GM13977 (cell line): ENCODE results near the gene STXBP6.

Source experiments
- DNase-seq: peaks from one replicate; pipeline ENCODE4 v3.0.0; 2012; ENCODE audit warnings: low spot score
- in situ Hi-C: fragments of 300-500 bp; cut with MboI; formaldehyde crosslinking; loops from one replicate; pipeline ENCODE4 v1.12.0; 2022; ENCODE audit warnings: low sequenced_read_pairs, low pct_unique_long_range_greater_than_20kb, mixed read lengths, inconsistent platforms; ENCODE audit not compliant: unreplicated experiment
- TF ChIP-seq, protein P1 (sequence below): IDR thresholded peaks from 2 replicates; pipeline ENCODE4 v1.5.1; 2012; ENCODE audit warnings: mild to moderate bottlenecking, control low read depth; ENCODE audit not compliant: insufficient read depth; ENCODE audit errors: extremely low read depth, missing control alignments

The STXBP6 gene

DNA sequence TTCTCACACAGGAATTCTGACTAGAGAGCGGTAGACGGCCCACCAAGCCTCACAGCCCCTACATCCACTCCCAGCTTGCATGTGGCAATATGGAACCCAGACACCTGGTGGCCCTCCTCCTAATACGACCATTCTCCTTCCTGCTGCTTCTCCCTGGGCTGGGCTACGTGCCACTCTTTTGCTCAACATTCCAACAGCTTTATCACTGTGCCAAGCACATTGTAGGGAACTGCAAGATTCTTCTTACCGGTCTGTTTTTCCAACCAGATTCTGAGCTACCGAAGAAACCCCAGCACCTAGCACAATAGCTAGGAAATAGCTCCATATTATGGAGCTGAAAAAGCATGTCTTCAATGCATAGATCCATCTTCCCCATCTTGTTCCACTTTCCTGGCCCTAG is 58.1 kb downstream of the STXBP6 start:
- DNase-seq = no peak
- in situ Hi-C loops = no loop called here

DNA sequence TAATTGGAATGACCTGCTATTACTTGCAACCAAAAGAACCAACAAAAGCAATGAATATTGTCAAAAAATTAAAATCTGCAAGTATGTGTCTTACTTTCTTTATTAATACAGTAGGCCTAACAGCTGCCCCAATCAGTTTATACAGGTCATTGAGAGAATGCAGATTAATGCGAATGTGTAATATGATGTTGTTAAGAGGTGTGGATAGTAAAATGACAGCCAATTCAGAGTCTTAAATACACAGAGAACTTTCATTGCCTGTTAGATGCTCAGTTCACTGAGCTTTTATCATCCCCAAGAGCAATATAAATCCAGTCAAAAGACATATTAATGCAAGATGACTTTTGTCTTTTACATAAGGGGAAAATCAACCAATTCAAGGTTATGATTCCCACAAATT is 58.7 kb downstream of the STXBP6 start:
- TF ChIP-seq, protein P1, sequence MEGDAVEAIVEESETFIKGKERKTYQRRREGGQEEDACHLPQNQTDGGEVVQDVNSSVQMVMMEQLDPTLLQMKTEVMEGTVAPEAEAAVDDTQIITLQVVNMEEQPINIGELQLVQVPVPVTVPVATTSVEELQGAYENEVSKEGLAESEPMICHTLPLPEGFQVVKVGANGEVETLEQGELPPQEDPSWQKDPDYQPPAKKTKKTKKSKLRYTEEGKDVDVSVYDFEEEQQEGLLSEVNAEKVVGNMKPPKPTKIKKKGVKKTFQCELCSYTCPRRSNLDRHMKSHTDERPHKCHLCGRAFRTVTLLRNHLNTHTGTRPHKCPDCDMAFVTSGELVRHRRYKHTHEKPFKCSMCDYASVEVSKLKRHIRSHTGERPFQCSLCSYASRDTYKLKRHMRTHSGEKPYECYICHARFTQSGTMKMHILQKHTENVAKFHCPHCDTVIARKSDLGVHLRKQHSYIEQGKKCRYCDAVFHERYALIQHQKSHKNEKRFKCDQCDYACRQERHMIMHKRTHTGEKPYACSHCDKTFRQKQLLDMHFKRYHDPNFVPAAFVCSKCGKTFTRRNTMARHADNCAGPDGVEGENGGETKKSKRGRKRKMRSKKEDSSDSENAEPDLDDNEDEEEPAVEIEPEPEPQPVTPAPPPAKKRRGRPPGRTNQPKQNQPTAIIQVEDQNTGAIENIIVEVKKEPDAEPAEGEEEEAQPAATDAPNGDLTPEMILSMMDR = no peak
- DNase-seq = no peak
- in situ Hi-C loops = no loop called here

More for the DNA sequence above, 58.1 kb downstream of the STXBP6 start:
- TF ChIP-seq, protein P1 = no peak

DNA sequence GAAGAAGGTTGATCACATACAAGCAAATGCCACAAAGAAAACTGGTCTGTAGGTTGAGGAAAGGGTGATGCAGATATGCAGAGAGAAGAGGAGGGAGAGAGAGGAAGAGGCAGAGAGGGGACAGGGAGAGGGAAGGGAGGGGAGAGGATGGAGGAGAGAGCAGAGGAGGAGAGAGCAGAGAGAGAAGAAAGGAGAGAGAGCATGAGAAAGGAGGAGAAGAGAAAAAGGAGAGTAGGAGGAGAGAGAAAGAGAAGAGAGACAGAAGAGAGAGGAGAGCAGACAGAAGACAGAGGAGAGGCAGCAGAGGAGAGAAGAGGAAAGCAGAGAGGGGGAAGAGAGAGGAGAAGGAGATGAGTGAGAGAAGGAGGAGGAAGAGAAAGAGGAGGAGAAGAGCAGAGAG is 59.2 kb downstream of the STXBP6 start:
- in situ Hi-C loops = no loop called here
- TF ChIP-seq, protein P1 = no peak
- DNase-seq = no peak

DNA sequence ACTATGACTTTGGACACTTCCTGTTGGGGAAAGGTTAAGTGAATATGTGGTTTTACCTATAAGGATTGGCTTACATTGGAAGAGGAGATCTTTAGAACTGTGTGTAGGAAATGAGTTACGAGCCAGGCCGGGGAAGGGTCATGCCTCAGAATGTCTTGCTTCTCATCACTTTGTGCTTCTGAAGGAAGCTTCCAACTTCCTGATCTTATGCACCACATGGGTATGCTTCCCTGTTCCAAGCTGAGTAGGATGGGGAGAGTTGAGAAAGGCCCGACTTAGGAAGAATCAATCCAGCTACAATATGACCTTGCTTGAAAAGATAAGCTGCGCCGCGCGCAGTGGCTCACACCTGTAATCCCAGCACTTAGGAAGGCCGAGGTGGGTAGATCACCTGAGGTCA is 59.9 kb downstream of the STXBP6 start:
- DNase-seq = no peak
- in situ Hi-C loops = no loop called here
- TF ChIP-seq, protein P1 = no peak

DNA sequence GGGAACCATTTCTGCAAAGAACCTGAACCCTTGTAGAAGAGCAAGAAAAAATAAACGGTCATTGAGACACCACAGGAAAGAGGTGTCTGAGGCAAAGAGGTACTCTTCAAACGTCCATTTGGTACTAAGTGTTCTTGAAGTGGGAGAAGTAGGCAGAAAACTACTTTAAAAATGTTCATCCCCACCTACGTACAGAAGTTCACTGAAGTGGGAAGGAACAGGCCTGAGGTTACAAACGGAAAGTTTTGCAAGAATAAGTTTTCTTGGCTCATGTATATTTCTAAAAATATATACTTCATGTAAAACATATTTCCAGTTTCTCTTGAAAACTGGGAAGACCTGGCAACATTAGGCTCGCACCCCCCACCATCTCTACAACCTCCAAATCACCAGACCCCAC is 61.2 kb downstream of the STXBP6 start:
- in situ Hi-C loops = no loop called here
- no peak for DNase-seq
- TF ChIP-seq, protein P1 = no peak

DNA sequence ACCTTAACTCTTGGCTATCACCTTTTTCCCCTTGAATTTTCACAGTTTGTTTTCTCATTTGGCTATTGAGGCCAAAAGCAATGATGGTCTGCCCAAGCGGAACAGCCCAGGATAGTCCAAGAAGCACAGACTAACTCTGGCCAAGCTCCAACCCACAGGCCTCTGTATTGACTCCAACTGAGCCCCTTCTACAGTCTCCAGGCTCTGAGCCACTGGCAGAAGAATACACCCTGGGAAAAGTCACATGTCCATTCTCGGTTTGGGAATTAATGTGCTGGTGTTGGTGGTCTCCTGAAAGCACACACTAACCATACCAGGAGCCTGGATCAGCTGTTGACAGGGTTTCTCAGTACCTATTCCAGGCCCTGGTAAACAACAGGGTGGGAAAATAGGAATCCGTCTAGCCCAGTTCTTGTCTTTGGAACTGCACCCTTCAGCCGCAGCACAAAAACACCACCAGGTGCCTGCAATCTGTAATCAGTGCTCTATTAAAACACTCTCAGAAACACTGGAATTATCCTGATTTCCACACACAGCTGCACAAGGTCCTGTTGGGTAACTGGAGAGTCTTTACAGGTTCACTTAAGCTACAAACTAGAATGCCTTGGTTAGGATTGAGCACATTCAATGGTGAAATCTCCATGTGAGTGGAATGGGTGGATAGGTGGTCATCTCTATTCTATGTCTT is 63.6 kb downstream of the STXBP6 start:
- TF ChIP-seq, protein P1 = no peak
- DNase-seq = no peak
- in situ Hi-C loops = no loop called here
